Transverse colon (tissue), 4 donors: Measurements from ENCODE around the gene BMP8A. TPM values are rescaled to one million over a fixed set of nuclear protein-coding genes. Genes with fewer than 3 reads are reported as not detected.
A peak's percentile ranks its signal among the peaks of the same experiment; 100 is the strongest.

Experiments
- DNase-seq: peaks from one replicate; pipeline ENCODE4 v3.0.0-alpha.2; 2019
- H3K27ac ChIP-seq, 4 donors: fragments of 200-600 bp; sonication (generic); 2 replicates each; pipeline ENCODE4 v1.5.1; 2016 to 2018; ENCODE audit warnings: inconsistent platforms in 4 of 4
- H3K27me3 ChIP-seq: fragments of 200-600 bp; sonication (generic); 2 replicates; pipeline ENCODE4 v1.5.1; 2017; ENCODE audit warnings: inconsistent platforms
- H3K36me3 ChIP-seq, 4 donors: fragments of 200-600 bp; sonication (generic); 2 replicates each; pipeline ENCODE4 v1.5.1; 2017 to 2019; ENCODE audit warnings: inconsistent platforms in 4 of 4
- H3K4me1 ChIP-seq, 4 donors: fragments of 200-600 bp; sonication (generic); 2 replicates each; pipeline ENCODE4 v1.5.1; 2017 to 2020; ENCODE audit warnings: inconsistent platforms in 4 of 4
- H3K4me3 ChIP-seq, 4 donors: fragments of 200-600 bp; sonication (generic); 1 replicate in 1 of 4; 2 replicates in 3 of 4; pipeline versions ENCODE4 v1.5.1 to v1.6.1; 2017 to 2019; ENCODE audit warnings: inconsistent platforms in 4 of 4
- H3K9me3 ChIP-seq, 2 donors: fragments of 200-600 bp; sonication (generic); 2 replicates each; pipeline ENCODE4 v1.5.1; 2017 to 2019; ENCODE audit warnings: inconsistent platforms in 2 of 2
- EP300 ChIP-seq: sonication (generic); formaldehyde crosslinking; IDR thresholded peaks from one replicate; pipeline ENCODE4 v1.6.1; 2017; ENCODE audit warnings: antibody characterized with exemption, low read depth
- POLR2A ChIP-seq: fragments of 450-650 bp; IDR thresholded peaks from one replicate; pipeline ENCODE4 v1.6.1; 2016; ENCODE audit warnings: antibody characterized with exemption, mild to moderate bottlenecking, moderate library complexity
- POLR2AphosphoS5 ChIP-seq, 3 donors: sonication (generic); formaldehyde crosslinking; IDR thresholded peaks; one replicate each; pipeline ENCODE4 v1.6.1; 2016; ENCODE audit warnings: antibody characterized with exemption in 3 of 3
- WGBS, 2 donors: methylation state at CpG; one replicate each; pipeline ENCODE4 v1.1.5; 2018; ENCODE audit warnings: low coverage in 1 of 2; 5-methylcytosine and 5-hydroxymethylcytosine counted together
- in situ Hi-C, 4 donors: fragments of 200-750 bp; cut with MboI; loops; one replicate each; pipeline versions ENCODE4 v1.15.0 to v1.15.1; 2017; ENCODE audit warnings: low sequenced_read_pairs in 3 of 4, low pct_ligation_motif_present in 1 of 4, low pct_unique_long_range_greater_than_20kb in 1 of 4
- intact Hi-C: fragments of 100-400 bp; cut with DNase I; formaldehyde crosslinking; loops from one replicate; pipeline ENCODE4 v1.15.1; 2023; ENCODE audit warnings: low total_unique reads
- total RNA-seq, 4 donors: library from RNA; depleted of rRNA; stranded (reverse); fragments of >200 nt; gene quantifications; one replicate each; pipeline ENCODE4 v1.1.0, GENCODE V29; 2016
- TF ChIP-seq, protein P1 (sequence below), 5 experiments: fragments of 200-600 bp in 3 of 5; fragments of 450-650 bp in 2 of 5; sonication (generic) in 3 of 5; IDR thresholded peaks; 1 replicate in 2 of 5; 2 replicates in 3 of 5; pipeline ENCODE4 v1.5.1; 2016 to 2017; ENCODE audit warnings: antibody characterized with exemption in 5 of 5, inconsistent platforms in 3 of 5, mild to moderate bottlenecking in 2 of 5, moderate library complexity in 1 of 5

The BMP8A gene
- total RNA-seq, 4 donors from 2014 or later = 11.0 to 12.3 TPM; not detected in 2

DNA sequence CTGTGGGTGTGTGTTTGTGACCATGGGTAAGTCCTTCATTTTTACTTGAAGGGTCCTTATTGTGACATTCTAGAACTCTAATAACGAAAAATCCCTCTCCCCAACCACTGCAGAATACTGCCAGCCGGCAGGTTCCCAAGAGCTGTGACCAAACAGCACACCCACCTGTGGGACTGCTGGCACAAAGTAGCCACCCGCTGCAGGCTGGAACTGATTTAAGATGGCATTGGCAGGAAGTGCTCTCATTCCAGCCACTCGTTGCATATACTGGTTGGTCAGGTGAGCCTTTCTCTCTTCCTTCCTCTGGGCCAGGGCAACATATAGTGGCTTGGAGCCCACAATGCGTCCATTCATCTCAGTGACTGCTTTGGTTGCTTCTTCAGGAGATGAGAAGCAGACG, 73.5 kb downstream of the BMP8A start:
- Histone ChIP-seq H3K4me3 (no peak overlapping the region), H3K4me1 (peaks cover 5 to 24% (median 14%) of the 10 kb centered on the region in 4 donors), H3K9me3 (no peaks in the 10 kb centered on the region), H3K36me3 (peaks cover 0 to 86% (median 44%) of the 10 kb centered on the region in 4 donors), H3K27ac (no peak overlapping the region), H3K27me3 (no peaks in the 10 kb centered on the region)
- in situ Hi-C loops = no loop called here
- DNase-seq = no peak
- WGBS, 2 donors = 89 to 100% methylated on average over 1 to 6 of the region's 6 CpGs
- TF ChIP-seq POLR2AphosphoS5 (IDR thresholded peaks at IDR 0.05) = no peak
- no peak for TF ChIP-seq POLR2A
- TF ChIP-seq, protein P1, sequence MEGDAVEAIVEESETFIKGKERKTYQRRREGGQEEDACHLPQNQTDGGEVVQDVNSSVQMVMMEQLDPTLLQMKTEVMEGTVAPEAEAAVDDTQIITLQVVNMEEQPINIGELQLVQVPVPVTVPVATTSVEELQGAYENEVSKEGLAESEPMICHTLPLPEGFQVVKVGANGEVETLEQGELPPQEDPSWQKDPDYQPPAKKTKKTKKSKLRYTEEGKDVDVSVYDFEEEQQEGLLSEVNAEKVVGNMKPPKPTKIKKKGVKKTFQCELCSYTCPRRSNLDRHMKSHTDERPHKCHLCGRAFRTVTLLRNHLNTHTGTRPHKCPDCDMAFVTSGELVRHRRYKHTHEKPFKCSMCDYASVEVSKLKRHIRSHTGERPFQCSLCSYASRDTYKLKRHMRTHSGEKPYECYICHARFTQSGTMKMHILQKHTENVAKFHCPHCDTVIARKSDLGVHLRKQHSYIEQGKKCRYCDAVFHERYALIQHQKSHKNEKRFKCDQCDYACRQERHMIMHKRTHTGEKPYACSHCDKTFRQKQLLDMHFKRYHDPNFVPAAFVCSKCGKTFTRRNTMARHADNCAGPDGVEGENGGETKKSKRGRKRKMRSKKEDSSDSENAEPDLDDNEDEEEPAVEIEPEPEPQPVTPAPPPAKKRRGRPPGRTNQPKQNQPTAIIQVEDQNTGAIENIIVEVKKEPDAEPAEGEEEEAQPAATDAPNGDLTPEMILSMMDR (IDR thresholded peaks at IDR 0.05) = no peak
- TF ChIP-seq EP300 = no peak
- intact Hi-C loops = no loop called here

DNA sequence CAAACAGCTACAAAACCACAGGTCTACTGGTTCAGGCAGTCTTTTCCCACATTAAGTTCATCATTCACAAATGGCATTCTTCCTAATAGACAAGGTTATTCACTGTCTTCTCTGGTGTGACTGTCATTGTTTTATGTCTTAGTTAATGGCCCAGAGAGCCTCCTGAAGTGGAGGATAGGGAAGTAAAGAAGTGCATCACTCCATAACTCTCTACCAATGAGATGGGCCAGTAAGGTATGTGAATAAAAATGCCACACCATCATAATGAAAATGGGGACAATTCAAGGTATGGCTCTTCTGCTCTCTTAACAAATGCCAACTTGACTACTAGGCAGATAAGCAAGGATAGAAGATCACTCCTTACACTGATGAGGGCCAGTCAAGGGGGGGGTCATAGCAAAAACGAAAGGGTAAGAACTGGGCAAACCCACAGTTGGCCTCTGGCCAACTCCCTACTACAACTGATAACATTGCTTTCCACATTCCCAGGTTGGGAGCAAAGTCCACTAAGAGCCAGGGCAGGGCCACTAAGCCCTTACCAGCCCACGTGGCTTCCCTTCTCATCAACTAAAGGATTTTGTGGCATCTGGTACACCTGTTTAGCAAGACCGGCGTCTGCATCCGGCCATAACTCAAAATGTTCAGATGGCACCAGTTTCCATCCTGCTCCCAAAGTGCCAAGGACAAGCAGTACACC, 75.2 kb downstream of the BMP8A start:
- H3K9me3 ChIP-seq = no peaks in the 10 kb centered on the region
- no peak overlapping the region for H3K4me3 ChIP-seq
- in situ Hi-C loops (no loop called here), intact Hi-C loops (no loop called here)
- DNase-seq = peak; percentile 84
- no peak for TF ChIP-seq EP300
- TF ChIP-seq POLR2AphosphoS5 (IDR thresholded peaks at IDR 0.05) = peak in 2 of 3 donors; percentile 57 to 74
- H3K36me3 ChIP-seq = peaks cover 0 to 91% (median 44%) of the 10 kb centered on the region in 4 donors
- peak overlapping the region; percentile 8 to 46 (median 28) for H3K27ac ChIP-seq
- peaks cover 5 to 22% (median 14%) of the 10 kb centered on the region in 4 donors for H3K4me1 ChIP-seq
- 0 to 48% methylated on average over 1 to 5 of the region's 5 CpGs for WGBS, 2 donors
- H3K27me3 ChIP-seq = no peaks in the 10 kb centered on the region

DNA sequence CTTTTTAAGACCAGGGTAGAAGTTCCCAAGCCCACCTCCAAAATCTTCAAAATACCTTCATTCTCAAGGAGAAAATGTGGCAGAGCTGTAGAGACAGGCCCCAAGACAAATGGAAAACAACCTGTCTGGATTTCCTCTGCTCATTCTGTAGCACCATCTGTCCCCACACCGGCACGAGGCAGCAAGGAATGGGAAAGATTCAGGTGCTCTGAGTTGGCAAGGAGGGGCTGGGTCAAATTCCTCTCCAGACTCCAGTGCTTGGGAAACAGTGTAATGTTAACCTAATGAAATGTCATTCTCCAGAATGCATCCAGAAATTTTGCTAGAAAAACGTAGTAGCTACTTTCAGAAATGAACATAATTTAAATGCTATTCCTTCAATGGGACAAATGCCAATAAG, 75.9 kb downstream of the BMP8A start:
- Histone ChIP-seq H3K4me1 (peaks cover 5 to 15% (median 14%) of the 10 kb centered on the region in 4 donors), H3K36me3 (peaks cover 0 to 91% (median 42%) of the 10 kb centered on the region in 4 donors), H3K4me3 (no peak overlapping the region), H3K27me3 (no peaks in the 10 kb centered on the region), H3K27ac (peak overlapping the region in 2 of 4 donors; percentile 8 to 46), H3K9me3 (no peaks in the 10 kb centered on the region)
- DNase-seq = no peak
- no peak for TF ChIP-seq POLR2AphosphoS5 (IDR thresholded peaks at IDR 0.05)
- TF ChIP-seq EP300 = no peak
- no peak for TF ChIP-seq POLR2A
- TF ChIP-seq, protein P1 (IDR thresholded peaks at IDR 0.05) = no peak
- intact Hi-C loops = no loop called here
- 51 to 63% methylated on average over 3 of the region's 3 CpGs for WGBS, 2 donors
- in situ Hi-C loops = no loop called here

DNA sequence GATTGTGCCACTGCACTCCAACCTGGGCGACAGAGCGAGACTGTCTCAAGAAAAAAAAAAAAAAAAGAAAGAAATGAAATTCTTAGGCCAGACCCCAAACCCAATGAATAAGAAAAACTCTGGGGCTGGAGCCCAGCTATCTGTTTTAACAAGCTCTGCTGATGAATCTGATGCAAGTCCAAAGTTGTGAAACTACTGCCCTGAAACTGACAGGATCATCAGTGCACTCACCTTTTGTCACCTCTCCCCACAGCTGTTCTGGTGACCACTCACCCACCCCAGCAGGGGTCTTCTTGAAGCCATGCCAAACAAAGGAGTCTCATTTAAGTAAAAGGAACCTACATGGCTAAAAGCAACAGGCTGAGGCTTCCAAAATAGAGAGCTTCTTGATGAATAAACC, 76.8 kb downstream of the BMP8A start:
- in situ Hi-C loops (no loop called here), intact Hi-C loops (no loop called here)
- H3K27me3 ChIP-seq = no peaks in the 10 kb centered on the region
- H3K4me1 ChIP-seq = peaks cover 7 to 23% (median 20%) of the 10 kb centered on the region in 4 donors
- H3K27ac ChIP-seq = no peak overlapping the region
- DNase-seq = no peak
- WGBS, 2 donors = 98 to 100% methylated on average over 2 of the region's 2 CpGs
- H3K36me3 ChIP-seq = peaks cover 0 to 82% (median 38%) of the 10 kb centered on the region in 4 donors
- no peaks in the 10 kb centered on the region for H3K9me3 ChIP-seq
- H3K4me3 ChIP-seq = no peak overlapping the region
- TF ChIP-seq EP300 (no peak), POLR2AphosphoS5 (IDR thresholded peaks at IDR 0.05) (no peak)

DNA sequence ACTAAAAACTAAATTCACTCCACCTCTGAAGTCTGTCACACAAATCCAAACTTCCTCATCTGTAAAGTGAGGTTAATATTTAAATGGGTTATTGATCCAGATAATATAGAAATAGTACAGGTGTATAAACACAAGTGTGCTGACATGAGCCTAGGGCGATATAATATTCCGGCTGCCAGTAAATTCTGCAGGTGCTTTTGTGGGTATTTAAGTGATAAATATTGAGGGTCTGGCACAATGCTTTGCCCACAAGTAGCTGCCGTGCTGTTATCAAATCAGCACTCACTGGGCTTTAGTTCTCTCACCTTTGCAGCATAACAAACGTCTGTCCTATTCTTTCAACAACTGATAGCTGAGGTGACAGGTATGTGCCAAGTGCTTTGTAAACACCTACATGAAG, 77.6 kb downstream of the BMP8A start:
- Histone ChIP-seq H3K27ac (no peak overlapping the region), H3K4me3 (no peak overlapping the region), H3K27me3 (no peaks in the 10 kb centered on the region), H3K4me1 (peaks cover 15 to 31% (median 28%) of the 10 kb centered on the region in 4 donors), H3K9me3 (no peaks in the 10 kb centered on the region), H3K36me3 (peaks cover 0 to 73% (median 34%) of the 10 kb centered on the region in 4 donors)
- WGBS, 2 donors = 59 to 62% methylated on average over 2 to 4 of the region's 4 CpGs
- intact Hi-C loops (no loop called here), in situ Hi-C loops (no loop called here)
- TF ChIP-seq, protein P1 (IDR thresholded peaks at IDR 0.05) = no peak
- TF ChIP-seq EP300 (no peak), POLR2AphosphoS5 (IDR thresholded peaks at IDR 0.05) (no peak), POLR2A (no peak)
- DNase-seq = no peak
